Endothelial cell of umbilical vein (primary cell): Measurements from ENCODE around the gene AKT3. TPM values are rescaled to one million over a fixed set of nuclear protein-coding genes. Genes with fewer than 3 reads are reported as not detected.

Source experiments
- BruUV-seq: library from RNA; stranded (reverse); fragments of 400-500 nt; replicated peaks from 2 replicates; lab custom pipeline; 2021; lab: Mats Ljungman, UMichigan
- CTCF ChIA-PET: fragments of 300-600, 350-600 bp; sonication (Branson Sonifier 250); formaldehyde crosslinking; loops from one replicate; lab custom pipeline; 2021; ENCODE audit warnings: antibody characterized with exemption, inconsistent platforms; lab: Charles Lee
- POLR2A ChIA-PET: fragments of 300-600, 350-600 bp; sonication (Branson Sonifier 250); formaldehyde crosslinking; loops from one replicate; lab custom pipeline; 2021; ENCODE audit warnings: antibody characterized with exemption, inconsistent platforms; lab: Charles Lee
- DNase-seq: peaks from one replicate; pipeline ENCODE4 v3.0.0-alpha.2; 2011; ENCODE audit warnings: low read depth, low spot score
- FAIRE-seq: peaks from 2 replicates; lab custom pipeline; 2011; peaks lifted over from hg19 to GRCh38; lab: Jason Lieb, UNC
- H2AFZ ChIP-seq: 2 replicates; pipeline ENCODE4 v1.6.0; 2012; ENCODE audit warnings: low read depth, low read length, control low read depth, inconsistent platforms
- H3K27ac ChIP-seq: 2 replicates; pipeline ENCODE4 v1.5.1; 2011; ENCODE audit warnings: low read depth, mild to moderate bottlenecking, control low read depth, low read length, moderate library complexity; ENCODE audit not compliant: insufficient read depth
- H3K27me3 ChIP-seq, 2 experiments: 2 replicates each; pipeline versions ENCODE4 v1.6.0 to v1.6.1; 2011; ENCODE audit warnings: low read length in 2 of 2, mixed read lengths in 1 of 2; ENCODE audit not compliant: control insufficient read depth in 2 of 2, insufficient read depth in 2 of 2
- H3K36me3 ChIP-seq, 2 experiments: 2 replicates in 1 of 2; 3 replicates in 1 of 2; pipeline ENCODE4 v1.5.1; 2011; ENCODE audit warnings: low read length in 2 of 2, mild to moderate bottlenecking in 1 of 2, moderate library complexity in 1 of 2; ENCODE audit not compliant: control insufficient read depth in 2 of 2, insufficient read depth in 2 of 2; ENCODE audit errors: extremely low read depth in 1 of 2
- H3K4me1 ChIP-seq: 3 replicates; pipeline ENCODE4 v1.5.1; 2011; ENCODE audit warnings: mild to moderate bottlenecking, low read length; ENCODE audit not compliant: control insufficient read depth, insufficient read depth; ENCODE audit errors: extremely low read depth
- H3K4me2 ChIP-seq: 2 replicates; pipeline ENCODE4 v1.6.1; 2011; ENCODE audit warnings: low read length, control low read depth, mixed read lengths; ENCODE audit not compliant: insufficient read depth
- H3K4me3 ChIP-seq, 3 experiments: fragments of 200-600 bp in 1 of 3; sonication (generic), shearing (Covaris generic) in 1 of 3; replicated peaks in 1 of 3; 2 replicates each; pipeline ENCODE4 v1.5.1; 2011 to 2016; ENCODE audit warnings: control low read depth in 3 of 3, low read length in 3 of 3, mild to moderate bottlenecking in 2 of 3, inconsistent platforms in 1 of 3, low read depth in 1 of 3, moderate library complexity in 1 of 3; ENCODE audit not compliant: insufficient read depth in 1 of 3
- H3K79me2 ChIP-seq: 2 replicates; pipeline ENCODE4 v1.6.0; 2012; ENCODE audit warnings: low read length, inconsistent platforms; ENCODE audit not compliant: control insufficient read depth, insufficient read depth
- H3K9ac ChIP-seq: replicated peaks from 2 replicates; pipeline ENCODE3; 2011; ENCODE audit warnings: low read length, control low read depth; ENCODE audit not compliant: insufficient read depth; ENCODE audit errors: extremely low read depth
- H3K9me1 ChIP-seq: replicated peaks from 3 replicates; pipeline ENCODE4 v1.6.0; 2011; ENCODE audit warnings: mild to moderate bottlenecking, low read length; ENCODE audit not compliant: control insufficient read depth, insufficient read depth; ENCODE audit errors: extremely low read depth
- H3K9me3 ChIP-seq: replicated peaks from 2 replicates; pipeline ENCODE4 v1.5.1; 2012; ENCODE audit warnings: low read length, inconsistent platforms; ENCODE audit not compliant: control insufficient read depth, insufficient read depth
- H4K20me1 ChIP-seq: replicated peaks from 2 replicates; pipeline ENCODE3; 2011; ENCODE audit warnings: mild to moderate bottlenecking, low read length; ENCODE audit not compliant: control insufficient read depth, insufficient read depth; ENCODE audit errors: extremely low read depth
- FOS ChIP-seq: IDR thresholded peaks from 2 replicates; pipeline ENCODE4 v1.6.1; 2011; ENCODE audit warnings: mild to moderate bottlenecking, low read length, moderate library complexity, borderline replicate concordance; ENCODE audit not compliant: insufficient read depth
- JUN ChIP-seq: IDR thresholded peaks from 2 replicates; pipeline ENCODE4 v1.6.1; 2011; ENCODE audit warnings: borderline replicate concordance, low read depth; ENCODE audit not compliant: insufficient read length, insufficient read depth
- POLR2A ChIP-seq: IDR thresholded peaks from 2 replicates; pipeline ENCODE4 v1.6.1; 2012; ENCODE audit warnings: low read depth, mild to moderate bottlenecking, control low read depth, low read length
- dilution Hi-C: fragments of 300-500 bp; cut with MboI; formaldehyde crosslinking; loops from one replicate; pipeline ENCODE4 v1.15.0; 2019; ENCODE audit warnings: low sequenced_read_pairs; ENCODE audit not compliant: extremely low pct_ligation_motif_present
- intact Hi-C: fragments of 100-400 bp; cut with micrococcal nuclease; formaldehyde crosslinking; loops from one replicate; pipeline ENCODE4 v1.10.0; 2022
- polyA plus RNA-seq, 4 experiments: library from polyadenylated mRNA; depleted of rRNA in 3 of 4; stranded (reverse) in 3 of 4; unstranded in 1 of 4; fragments of >200 nt; gene quantifications; 2 replicates each; pipeline versions ENCODE4 v1.2.1 to v1.2.3, GENCODE V29; 2011 to 2012; ENCODE audit warnings: missing spikeins in 1 of 4
- total RNA-seq: library from RNA; stranded (reverse); gene quantifications from 2 replicates; pipeline ENCODE4 v1.2.3, GENCODE V29; 2021
- TF ChIP-seq, protein P1 (sequence below): IDR thresholded peaks from 2 replicates; pipeline ENCODE4 v1.6.1; 2011; ENCODE audit not compliant: insufficient read depth, insufficient read length

AKT3 gene
- total and polyA plus RNA-seq, 2 donors (not counting 3 experiments of a cell fraction or from before 2014, with no cell fraction given), result 20.6 to 97.1 TPM

DNA sequence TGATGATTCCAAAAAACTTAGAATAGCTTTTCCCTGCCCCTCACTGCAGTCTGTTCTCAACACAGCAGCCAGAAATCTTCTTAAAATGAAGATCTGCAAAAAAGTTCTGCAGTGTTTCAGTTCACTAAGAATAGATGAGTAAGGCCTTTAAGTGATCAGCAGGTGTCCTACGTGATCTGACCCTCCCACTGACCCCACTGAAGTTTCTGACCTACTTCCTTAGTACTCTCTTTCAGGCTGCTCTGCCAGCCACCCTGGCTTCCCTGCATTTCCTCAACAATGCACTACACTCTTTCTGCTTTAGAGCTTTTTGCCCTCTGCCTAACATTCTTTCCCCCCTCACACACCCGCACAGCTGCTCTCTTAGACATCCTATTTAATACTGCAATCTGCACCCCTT is 182.5 kb downstream of the AKT3 start:
- dilution Hi-C loops (no loop called here), intact Hi-C loops (no loop called here)
- no peaks in the 10 kb centered on the region for H4K20me1 ChIP-seq
- no peaks in the 10 kb centered on the region for H3K27me3 ChIP-seq
- H3K4me2 ChIP-seq, result no peak overlapping the region
- H3K9me3 ChIP-seq, result no peaks in the 10 kb centered on the region
- H3K9me1 ChIP-seq, result no peaks in the 10 kb centered on the region
- no peak overlapping the region for H3K27ac ChIP-seq
- ChIA-PET CTCF (no interaction called here), POLR2A (no interaction called here)
- no peak overlapping the region for H3K9ac ChIP-seq
- no peaks in the 10 kb centered on the region for H3K79me2 ChIP-seq
- TF ChIP-seq FOS (no peak), POLR2A (no peak), JUN (no peak)
- no peak for DNase-seq
- no peaks in the 10 kb centered on the region for H3K36me3 ChIP-seq
- FAIRE-seq, result no peak
- H2AFZ ChIP-seq, result no peak overlapping the region
- BruUV-seq, result no TSS peak
- peaks cover 4% of the 10 kb centered on the region for H3K4me1 ChIP-seq
- H3K4me3 ChIP-seq, result no peak overlapping the region

DNA sequence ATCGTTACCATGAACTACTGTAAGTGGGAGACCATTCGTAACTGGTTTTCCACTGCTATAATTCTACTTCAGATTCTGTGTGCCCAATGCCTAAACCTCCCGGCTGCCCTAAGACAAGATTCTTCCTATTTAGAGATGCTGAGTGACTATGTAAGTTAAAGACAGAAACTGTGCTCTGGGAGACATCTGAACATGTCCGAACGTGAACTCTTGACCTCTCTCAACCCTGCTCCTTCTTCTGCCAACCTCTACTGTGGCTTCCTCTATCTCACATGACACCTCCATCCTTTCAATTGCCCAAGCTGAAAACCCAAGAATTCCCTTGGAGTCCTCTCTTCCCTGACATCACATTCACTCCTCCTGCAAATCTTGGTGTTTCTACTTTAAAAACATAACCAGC is 182.9 kb downstream of the AKT3 start:
- no peaks in the 10 kb centered on the region for H4K20me1 ChIP-seq
- H3K27ac ChIP-seq, result no peak overlapping the region
- no peak for DNase-seq
- TF ChIP-seq, protein P1, sequence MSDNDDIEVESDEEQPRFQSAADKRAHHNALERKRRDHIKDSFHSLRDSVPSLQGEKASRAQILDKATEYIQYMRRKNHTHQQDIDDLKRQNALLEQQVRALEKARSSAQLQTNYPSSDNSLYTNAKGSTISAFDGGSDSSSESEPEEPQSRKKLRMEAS, result no peak
- no peaks in the 10 kb centered on the region for H3K27me3 ChIP-seq
- no peak overlapping the region for H3K4me3 ChIP-seq
- ChIA-PET CTCF (no interaction called here), POLR2A (no interaction called here)
- no peak overlapping the region for H2AFZ ChIP-seq
- intact Hi-C loops, result no loop called here
- H3K9me3 ChIP-seq, result no peaks in the 10 kb centered on the region
- H3K4me1 ChIP-seq, result peaks cover 4% of the 10 kb centered on the region
- H3K36me3 ChIP-seq, result no peaks in the 10 kb centered on the region
- no peaks in the 10 kb centered on the region for H3K9me1 ChIP-seq
- H3K9ac ChIP-seq, result no peak overlapping the region
- no peaks in the 10 kb centered on the region for H3K79me2 ChIP-seq
- H3K4me2 ChIP-seq, result no peak overlapping the region
- FAIRE-seq, result no peak
- dilution Hi-C loops, result no loop called here
- BruUV-seq, result no TSS peak
